Activated CD4-positive, alpha-beta T cell treated with anti-CD3 and anti-CD28 coated beads, Interleukin-2, amount 50 U/mL, for 24 hours (primary cell): Measurements from ENCODE around the gene HKDC1.

Experiments used
- DNase-seq, 2 donors: peaks; one replicate each; pipeline ENCODE4 v3.0.0-alpha.2; 2020; ENCODE audit warnings: low read depth in 1 of 2, low spot score in 1 of 2

Gene HKDC1

GRCh38 chr10:69215405-69216171 is 4.5 kb upstream of the HKDC1 start:
- no peak for DNase-seq

GRCh38 chr10:69216577-69217118 is 3.5 kb upstream of the HKDC1 start:
- DNase-seq = no peak

GRCh38 chr10:69217119-69217754 is 2.9 kb upstream of the HKDC1 start:
- no peak for DNase-seq

- no peak for DNase-seq
Observed at GRCh38 chr10:69218831-69219230, 1.3 kb upstream of the HKDC1 start.

- DNase-seq = no peak
Observed at GRCh38 chr10:69220507-69220906, 375 bp downstream of the HKDC1 start.

GRCh38 chr10:69222157-69223027 is 2.3 kb downstream of the HKDC1 start:
- DNase-seq = peak; percentile 42 to 76

GRCh38 chr10:69223028-69223342 is 2.9 kb downstream of the HKDC1 start:
- no peak for DNase-seq

GRCh38 chr10:69224862-69225657 is 4.9 kb downstream of the HKDC1 start:
- DNase-seq = no peak

GRCh38 chr10:69225681-69226080 is 5.5 kb downstream of the HKDC1 start:
- no peak for DNase-seq

GRCh38 chr10:69226919-69227450 is 6.9 kb downstream of the HKDC1 start:
- no peak for DNase-seq

GRCh38 chr10:69228151-69228550 is 8.0 kb downstream of the HKDC1 start:
- DNase-seq = no peak

GRCh38 chr10:69229616-69229916 is 9.4 kb downstream of the HKDC1 start:
- no peak for DNase-seq

- DNase-seq = no peak
Observed at GRCh38 chr10:69230128-69230527, 10.0 kb downstream of the HKDC1 start.

GRCh38 chr10:69232252-69232651 is 12.1 kb downstream of the HKDC1 start:
- DNase-seq = no peak

- no peak for DNase-seq
Observed at GRCh38 chr10:69232736-69233480, 12.8 kb downstream of the HKDC1 start.

- DNase-seq = no peak
Observed at GRCh38 chr10:69234447-69234846, 14.3 kb downstream of the HKDC1 start.

GRCh38 chr10:69237528-69238159 is 17.5 kb downstream of the HKDC1 start:
- DNase-seq = peak; percentile 81 to 89

- DNase-seq = no peak
Observed at GRCh38 chr10:69239136-69239535, 19.0 kb downstream of the HKDC1 start.

- DNase-seq = no peak
Observed at GRCh38 chr10:69239816-69240434, 19.8 kb downstream of the HKDC1 start.
